ENCODE data around the gene CENPF.

CENPF gene

DNA sequence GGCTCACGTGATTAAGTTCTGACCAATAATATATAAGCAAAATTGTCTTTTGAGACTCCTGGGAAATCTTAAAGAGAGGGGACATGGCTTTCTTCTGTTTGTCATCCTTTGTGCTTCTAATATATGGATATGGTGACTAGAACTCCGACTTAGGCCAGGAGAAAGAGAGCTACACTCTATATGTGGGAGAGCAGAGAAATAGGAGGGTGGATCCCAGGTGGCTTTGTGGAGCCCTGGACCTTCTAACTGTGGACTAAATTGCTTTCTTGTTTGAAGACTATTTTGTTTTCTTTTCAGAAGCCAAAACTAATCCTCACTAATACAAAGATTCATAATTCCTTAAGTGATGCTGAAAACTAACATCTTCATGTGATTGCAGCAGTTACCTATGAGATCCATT lies 75.0 kb downstream of the CENPF start:
- no peak for DNase-seq (ENCODE audit: low read depth)
- TF ChIP-seq, protein P1, sequence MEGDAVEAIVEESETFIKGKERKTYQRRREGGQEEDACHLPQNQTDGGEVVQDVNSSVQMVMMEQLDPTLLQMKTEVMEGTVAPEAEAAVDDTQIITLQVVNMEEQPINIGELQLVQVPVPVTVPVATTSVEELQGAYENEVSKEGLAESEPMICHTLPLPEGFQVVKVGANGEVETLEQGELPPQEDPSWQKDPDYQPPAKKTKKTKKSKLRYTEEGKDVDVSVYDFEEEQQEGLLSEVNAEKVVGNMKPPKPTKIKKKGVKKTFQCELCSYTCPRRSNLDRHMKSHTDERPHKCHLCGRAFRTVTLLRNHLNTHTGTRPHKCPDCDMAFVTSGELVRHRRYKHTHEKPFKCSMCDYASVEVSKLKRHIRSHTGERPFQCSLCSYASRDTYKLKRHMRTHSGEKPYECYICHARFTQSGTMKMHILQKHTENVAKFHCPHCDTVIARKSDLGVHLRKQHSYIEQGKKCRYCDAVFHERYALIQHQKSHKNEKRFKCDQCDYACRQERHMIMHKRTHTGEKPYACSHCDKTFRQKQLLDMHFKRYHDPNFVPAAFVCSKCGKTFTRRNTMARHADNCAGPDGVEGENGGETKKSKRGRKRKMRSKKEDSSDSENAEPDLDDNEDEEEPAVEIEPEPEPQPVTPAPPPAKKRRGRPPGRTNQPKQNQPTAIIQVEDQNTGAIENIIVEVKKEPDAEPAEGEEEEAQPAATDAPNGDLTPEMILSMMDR (IDR thresholded peaks at IDR 0.05; ENCODE audit: insufficient read depth, low read depth, low read length, missing control alignments): no peak
- no peak overlapping the region for H3K4me3 ChIP-seq (ENCODE audit: low read length)

DNA sequence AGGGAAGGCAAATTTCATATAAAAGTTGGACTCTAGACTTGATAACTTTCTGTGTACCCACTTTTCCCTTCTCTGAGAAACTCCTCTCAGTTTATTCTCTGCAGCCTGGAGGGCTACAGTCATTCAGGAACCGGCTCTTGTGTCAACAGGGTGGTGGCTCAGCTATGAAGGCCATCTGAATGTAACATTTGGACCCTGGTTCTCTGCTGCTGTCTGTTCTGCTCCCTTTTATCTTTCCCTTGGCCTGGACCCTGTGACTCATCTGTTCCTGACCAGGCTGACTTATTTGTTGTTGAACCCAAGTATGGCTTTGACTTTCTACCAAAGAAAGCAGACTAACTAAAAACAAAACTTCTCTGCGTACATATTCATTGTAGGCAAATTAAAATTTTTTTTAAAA lies 75.4 kb downstream of the CENPF start:
- no peak overlapping the region for H3K4me3 ChIP-seq (ENCODE audit: low read length)
- TF ChIP-seq, protein P1 (IDR thresholded peaks at IDR 0.05; ENCODE audit: insufficient read depth, low read depth, low read length, missing control alignments): no peak
- peak; percentile 8 for DNase-seq (ENCODE audit: low read depth)

DNA sequence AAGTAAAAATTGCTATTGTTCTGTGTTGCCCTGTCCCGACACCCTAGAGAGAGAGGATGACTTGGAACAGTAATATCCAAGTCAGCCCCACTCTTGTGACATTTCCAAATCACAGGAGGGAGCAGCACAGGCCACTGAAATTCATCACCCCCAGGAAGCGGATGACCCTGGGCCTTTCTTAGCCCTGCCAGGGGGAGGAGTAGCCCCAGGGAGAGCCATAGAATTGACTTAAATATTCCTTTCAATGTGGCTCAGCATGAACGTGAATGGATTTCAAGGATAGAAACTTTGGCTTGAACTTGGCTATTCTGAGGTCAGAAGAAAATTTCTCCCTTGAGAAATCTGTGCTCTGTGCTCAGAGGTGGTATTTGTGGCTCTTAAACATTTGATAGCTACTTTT lies 80.6 kb downstream of the CENPF start:
- no peak overlapping the region for H3K4me3 ChIP-seq (ENCODE audit: low read length)
- DNase-seq (ENCODE audit: low read depth): no peak
- TF ChIP-seq, protein P1 (IDR thresholded peaks at IDR 0.05; ENCODE audit: insufficient read depth, low read depth, low read length, missing control alignments): no peak

DNA sequence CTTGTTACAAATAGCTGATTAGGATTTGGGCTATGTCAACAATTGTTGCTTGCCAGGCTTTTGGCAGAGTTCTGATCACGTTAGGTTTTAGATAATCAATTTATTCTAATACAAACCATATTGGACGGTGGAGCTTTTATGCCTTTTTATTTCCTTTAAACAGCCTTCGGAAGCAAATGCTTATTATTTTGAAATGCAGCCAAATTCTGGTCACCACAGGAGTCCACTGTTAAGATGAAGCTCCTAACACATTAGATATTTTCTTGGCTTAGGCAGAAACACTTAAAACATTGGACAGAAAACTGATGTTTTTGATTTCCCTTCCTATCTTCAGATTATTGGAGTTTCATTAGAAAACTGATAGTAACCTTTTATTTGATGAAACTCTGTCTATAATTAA lies 82.9 kb downstream of the CENPF start:
- H3K4me3 ChIP-seq (ENCODE audit: low read length): no peak overlapping the region
- TF ChIP-seq, protein P1 (IDR thresholded peaks at IDR 0.05; ENCODE audit: insufficient read depth, low read depth, low read length, missing control alignments): no peak
- no peak for DNase-seq (ENCODE audit: low read depth)

DNA sequence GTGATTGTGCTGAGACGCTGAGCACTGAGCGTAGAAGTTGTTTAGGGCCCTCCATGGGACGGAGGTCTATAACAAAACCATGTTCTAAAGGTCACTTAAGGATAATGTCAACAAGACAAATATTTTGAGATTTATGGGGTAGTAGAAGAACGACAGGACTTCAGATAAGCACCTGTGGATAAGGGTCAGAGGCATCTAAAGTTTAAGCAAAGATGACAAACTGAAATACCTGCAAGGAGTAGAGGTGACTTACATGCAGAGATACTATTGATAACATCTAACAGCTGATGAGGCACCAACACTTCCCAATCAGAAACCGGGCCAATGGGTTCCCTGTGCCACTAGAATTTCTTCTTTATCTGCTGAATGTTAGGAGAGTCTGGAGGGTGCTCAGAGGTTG lies 83.5 kb downstream of the CENPF start:
- DNase-seq (ENCODE audit: low read depth): no peak
- no peak overlapping the region for H3K4me3 ChIP-seq (ENCODE audit: low read length)
- TF ChIP-seq, protein P1 (IDR thresholded peaks at IDR 0.05; ENCODE audit: insufficient read depth, low read depth, low read length, missing control alignments): no peak

DNA sequence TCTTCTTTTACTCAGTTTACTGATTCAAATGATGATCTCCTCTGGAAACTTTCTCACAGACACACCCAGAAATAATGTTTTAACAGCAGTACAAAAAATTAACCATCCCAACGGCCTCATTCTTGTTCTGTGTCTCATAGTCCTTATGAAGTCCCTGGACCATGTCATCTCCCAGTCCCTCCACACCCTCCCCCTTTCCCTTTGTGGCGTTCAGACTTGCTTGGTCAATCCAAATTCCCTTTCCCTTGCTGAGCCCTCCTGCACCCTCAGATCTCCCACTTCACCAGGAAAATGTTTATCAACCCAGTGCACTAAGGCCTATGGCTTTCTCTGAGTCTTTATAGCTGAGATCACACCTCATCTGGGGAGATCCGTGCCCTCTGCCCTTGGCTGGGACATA lies 85.9 kb downstream of the CENPF start:
- no peak overlapping the region for H3K4me3 ChIP-seq (ENCODE audit: low read length)
- TF ChIP-seq, protein P1 (IDR thresholded peaks at IDR 0.05; ENCODE audit: insufficient read depth, low read depth, low read length, missing control alignments): no peak
- no peak for DNase-seq (ENCODE audit: low read depth)

DNA sequence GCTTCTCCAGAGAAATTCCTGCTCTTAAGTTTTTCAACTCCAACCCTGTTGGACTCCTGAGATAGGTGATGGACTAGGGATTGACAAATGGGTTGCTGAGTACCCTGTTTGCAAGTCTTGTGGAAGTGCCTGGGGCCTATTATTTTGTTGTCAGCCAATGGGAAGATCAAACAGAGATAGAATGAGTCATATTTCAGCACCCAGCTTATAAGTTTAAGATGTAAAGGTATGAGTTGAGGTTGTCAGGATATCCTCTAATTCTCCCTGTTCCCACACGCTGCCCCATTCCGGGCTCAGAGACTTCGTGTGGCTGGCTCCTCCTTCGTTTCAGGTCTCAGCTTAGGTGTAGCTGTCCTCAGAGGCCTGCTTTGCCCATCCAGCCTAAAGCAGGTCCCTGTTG lies 91.8 kb downstream of the CENPF start:
- DNase-seq (ENCODE audit: low read depth): peak; percentile 27
- no peak overlapping the region for H3K4me3 ChIP-seq (ENCODE audit: low read length)
- TF ChIP-seq, protein P1 (IDR thresholded peaks at IDR 0.05; ENCODE audit: insufficient read depth, low read depth, low read length, missing control alignments): no peak
